ENCODE data around the gene KRTAP5-1. TPM values are rescaled to one million over a fixed set of nuclear protein-coding genes. Genes with fewer than 3 reads are reported as not detected.
A peak's percentile ranks its signal among the peaks of the same experiment; 100 is the strongest.
"Not testable (repeated sequence)": the region's sequence is repeated elsewhere in the genome, so short reads cannot be mapped to it uniquely, and the experiment has no call there.

KRTAP5-1 gene
- polyA plus RNA-seq, 3 donors: not detected

DNA sequence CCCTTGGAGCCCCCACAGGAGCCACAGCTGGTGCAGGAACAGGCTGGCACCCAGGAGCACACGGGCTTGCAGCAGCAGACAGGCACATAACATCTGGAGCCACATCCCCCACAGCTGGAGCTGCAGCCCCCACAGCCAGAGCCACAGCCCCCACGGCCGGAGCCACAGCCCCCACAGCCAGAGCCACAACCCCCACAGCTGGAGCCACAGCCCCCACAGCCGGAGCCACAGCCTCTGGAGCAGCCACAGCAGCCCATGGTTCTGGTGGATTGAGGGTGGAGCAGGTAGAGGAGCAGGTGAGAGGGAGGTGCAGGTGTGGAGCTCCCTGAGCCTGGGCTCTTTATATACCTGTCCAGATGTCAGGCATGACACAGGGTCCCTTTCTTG is 12.9 kb upstream of the KRTAP5-1 start, which contains the start of gene KRTAP5-2:
Gene KRTAP5-2, minus strand, starts transcription at position 301 of the 387 bp plus-strand sequence. Its CDS starts 44 bp downstream, at position 257.
- Histone ChIP-seq H3K4me2 (replicated peaks; ENCODE audit: extremely low read depth, low read length, poor library complexity, severe bottlenecking) (no peak within 1 kb of the TSS), H3K36me3 (replicated peaks in 1 of 2; ENCODE audit: control insufficient read depth in 1 of 2, insufficient read depth in 2 of 2, low read length in 2 of 2) (no peaks in the 10 kb centered on the region), H3K9ac (ENCODE audit: insufficient read depth, low read length, poor library complexity, severe bottlenecking) (no peak within 1 kb of the TSS), H4K20me1 (ENCODE audit: insufficient read depth, low read length) (no peaks in the 10 kb centered on the region), H3K4me1 (ENCODE audit: control insufficient read depth in 1 of 2, insufficient read depth in 2 of 2, low read length in 2 of 2) (no peaks in the 10 kb centered on the region), H3K27ac (ENCODE audit: low read depth in 1 of 2, low read length in 2 of 2) (no peak within 1 kb of the TSS), H3K9me3 (replicated peaks in 1 of 2; ENCODE audit: control insufficient read depth in 1 of 2, insufficient read depth in 1 of 2, low read length in 2 of 2) (no peaks in the 10 kb centered on the region), H3K79me2 (ENCODE audit: insufficient read depth, low read length) (no peaks in the 10 kb centered on the region), H2AFZ (ENCODE audit: insufficient read depth, low read depth, low read length, poor library complexity, severe bottlenecking) (no peak within 1 kb of the TSS), H3K27me3 (ENCODE audit: control insufficient read depth in 2 of 2, insufficient read depth in 2 of 2, low read length in 2 of 2) (peaks cover 5 to 25% of the 10 kb centered on the region in 2 donors), H3K4me3 (replicated peaks in 1 of 3; ENCODE audit: low read depth in 2 of 3, low read length in 3 of 3) (no peak within 1 kb of the TSS)
- intact Hi-C loops (cut with micrococcal nuclease): no loop called here
- TF ChIP-seq, protein P1, sequence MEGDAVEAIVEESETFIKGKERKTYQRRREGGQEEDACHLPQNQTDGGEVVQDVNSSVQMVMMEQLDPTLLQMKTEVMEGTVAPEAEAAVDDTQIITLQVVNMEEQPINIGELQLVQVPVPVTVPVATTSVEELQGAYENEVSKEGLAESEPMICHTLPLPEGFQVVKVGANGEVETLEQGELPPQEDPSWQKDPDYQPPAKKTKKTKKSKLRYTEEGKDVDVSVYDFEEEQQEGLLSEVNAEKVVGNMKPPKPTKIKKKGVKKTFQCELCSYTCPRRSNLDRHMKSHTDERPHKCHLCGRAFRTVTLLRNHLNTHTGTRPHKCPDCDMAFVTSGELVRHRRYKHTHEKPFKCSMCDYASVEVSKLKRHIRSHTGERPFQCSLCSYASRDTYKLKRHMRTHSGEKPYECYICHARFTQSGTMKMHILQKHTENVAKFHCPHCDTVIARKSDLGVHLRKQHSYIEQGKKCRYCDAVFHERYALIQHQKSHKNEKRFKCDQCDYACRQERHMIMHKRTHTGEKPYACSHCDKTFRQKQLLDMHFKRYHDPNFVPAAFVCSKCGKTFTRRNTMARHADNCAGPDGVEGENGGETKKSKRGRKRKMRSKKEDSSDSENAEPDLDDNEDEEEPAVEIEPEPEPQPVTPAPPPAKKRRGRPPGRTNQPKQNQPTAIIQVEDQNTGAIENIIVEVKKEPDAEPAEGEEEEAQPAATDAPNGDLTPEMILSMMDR (IDR thresholded peaks at IDR 0.05): no peak
- no peaks in the 10 kb centered on the region for H3K4me1 Mint-ChIP-seq
- peaks cover 0 to 2% (median 0%) of the 10 kb centered on the region in 7 donors for H3K9me3 Mint-ChIP-seq
- H3K27me3 Mint-ChIP-seq (ENCODE audit: low read depth in 3 of 3): peaks cover 56 to 75% (median 71%) of the 10 kb centered on the region in 3 donors
- 0% methylated on average over 1 of the region's 4 CpGs for WGBS (ENCODE audit: insufficient coverage)
- no peaks in the 10 kb centered on the region for H3K36me3 Mint-ChIP-seq
- peak within 1 kb of the TSS in 1 of 2 donors; percentile 40 for H3K4me3 Mint-ChIP-seq
- peak within 1 kb of the TSS in 3 of 7 donors; percentile 23 to 62 (median 39) for H3K27ac Mint-ChIP-seq
- DNase-seq: no peak

DNA sequence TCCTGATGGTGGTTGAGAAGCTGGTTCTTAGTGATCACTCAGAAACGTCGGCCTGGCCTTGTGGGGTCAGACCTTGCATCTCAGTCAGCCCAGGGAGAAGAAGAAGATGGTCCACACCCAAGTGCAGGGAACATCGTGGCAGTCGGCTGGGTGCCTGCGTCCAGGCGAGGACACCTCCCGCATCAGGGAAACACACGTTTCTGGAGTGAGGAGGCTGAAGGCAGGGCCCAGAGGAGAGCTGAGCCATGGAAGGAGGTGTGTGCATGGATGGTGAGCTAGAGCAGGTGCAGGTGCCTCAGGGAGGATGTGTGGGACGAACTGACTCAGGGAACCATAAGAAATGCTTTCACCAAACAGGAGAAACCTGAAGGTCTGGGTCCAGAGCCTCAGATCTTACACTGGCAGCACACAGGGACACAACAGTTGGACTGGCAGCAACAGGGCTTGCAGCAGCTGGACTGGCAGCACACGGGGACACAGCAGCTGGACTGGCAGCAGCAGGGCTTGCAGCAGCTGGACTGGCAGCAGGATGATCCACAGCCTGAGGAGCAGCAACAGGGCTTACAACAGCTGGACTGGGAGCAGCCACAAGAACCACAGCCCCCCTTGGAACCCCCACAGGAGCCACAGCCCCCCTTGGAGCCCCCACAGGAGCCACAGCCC is 12.4 kb upstream of the KRTAP5-1 start:
- peak overlapping the region in 2 of 7 donors; percentile 39 to 62 for H3K27ac Mint-ChIP-seq
- no peaks in the 10 kb centered on the region for H4K20me1 ChIP-seq (ENCODE audit: insufficient read depth, low read length)
- H3K27ac ChIP-seq (ENCODE audit: low read depth in 1 of 2, low read length in 2 of 2): no peak overlapping the region
- no peak for DNase-seq
- TF ChIP-seq, protein P1 (IDR thresholded peaks at IDR 0.05): no peak
- H3K9ac ChIP-seq (ENCODE audit: insufficient read depth, low read length, poor library complexity, severe bottlenecking): no peak overlapping the region
- H3K36me3 ChIP-seq (replicated peaks in 1 of 2; ENCODE audit: control insufficient read depth in 1 of 2, insufficient read depth in 2 of 2, low read length in 2 of 2): no peaks in the 10 kb centered on the region
- intact Hi-C loops (cut with micrococcal nuclease): no loop called here
- H3K36me3 Mint-ChIP-seq: no peaks in the 10 kb centered on the region
- no peaks in the 10 kb centered on the region for H3K4me1 ChIP-seq (ENCODE audit: control insufficient read depth in 1 of 2, insufficient read depth in 2 of 2, low read length in 2 of 2)
- H3K4me1 Mint-ChIP-seq: no peaks in the 10 kb centered on the region
- no peaks in the 10 kb centered on the region for H3K79me2 ChIP-seq (ENCODE audit: insufficient read depth, low read length)
- whole genome bisulfite sequencing (ENCODE audit: insufficient coverage): 88% methylated on average over 10 of the region's 10 CpGs
- no peak overlapping the region for H2AFZ ChIP-seq (ENCODE audit: insufficient read depth, low read depth, low read length, poor library complexity, severe bottlenecking)
- peaks cover 0 to 2% (median 0%) of the 10 kb centered on the region in 7 donors for H3K9me3 Mint-ChIP-seq
- H3K27me3 Mint-ChIP-seq (ENCODE audit: low read depth in 3 of 3): peaks cover 57 to 80% (median 73%) of the 10 kb centered on the region in 3 donors
- H3K27me3 ChIP-seq (ENCODE audit: control insufficient read depth in 2 of 2, insufficient read depth in 2 of 2, low read length in 2 of 2): peaks cover 5 to 30% of the 10 kb centered on the region in 2 donors
- H3K9me3 ChIP-seq (replicated peaks in 1 of 2; ENCODE audit: control insufficient read depth in 1 of 2, insufficient read depth in 1 of 2, low read length in 2 of 2): no peaks in the 10 kb centered on the region
- no peak overlapping the region for H3K4me3 ChIP-seq (replicated peaks in 1 of 3; ENCODE audit: low read depth in 2 of 3, low read length in 3 of 3)
- peak overlapping the region in 1 of 2 donors; percentile 18 for H3K4me3 Mint-ChIP-seq
- no peak overlapping the region for H3K4me2 ChIP-seq (replicated peaks; ENCODE audit: extremely low read depth, low read length, poor library complexity, severe bottlenecking)

DNA sequence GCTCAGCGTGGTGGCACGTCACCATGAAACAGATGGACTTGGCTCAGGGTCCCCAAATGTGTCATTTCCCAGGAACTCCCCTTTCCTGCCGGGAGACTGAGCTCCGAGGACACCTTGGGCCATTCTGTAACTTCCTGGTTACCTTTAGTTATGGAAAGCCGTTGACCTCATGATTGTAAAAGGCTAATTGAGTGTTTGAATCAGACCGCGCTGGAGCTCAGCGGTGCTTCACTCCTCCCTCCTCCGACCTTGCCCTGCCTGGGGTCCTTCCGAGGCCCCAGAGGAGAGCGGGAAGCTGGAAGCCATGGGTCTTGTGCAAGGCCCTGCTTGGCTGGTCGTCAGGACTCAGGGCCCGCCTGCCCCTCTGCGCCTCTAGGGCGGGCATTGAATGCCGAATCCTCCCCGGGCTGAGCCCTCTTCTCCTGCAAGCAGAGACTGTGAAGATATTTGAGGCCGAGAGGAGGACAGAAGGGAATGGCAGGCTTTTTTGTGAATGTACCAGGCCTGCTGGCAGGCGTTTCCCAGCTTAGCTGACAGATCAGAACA is 11.6 kb upstream of the KRTAP5-1 start:
- not testable (repeated sequence) for H3K36me3 Mint-ChIP-seq, H3K9me3 Mint-ChIP-seq

More for the DNA sequence above, 11.6 kb upstream of the KRTAP5-1 start:
- peaks cover 5 to 31% of the 10 kb centered on the region in 2 donors for H3K27me3 ChIP-seq (ENCODE audit: control insufficient read depth in 2 of 2, insufficient read depth in 2 of 2, low read length in 2 of 2)
- H3K4me3 ChIP-seq (replicated peaks in 1 of 3; ENCODE audit: low read depth in 2 of 3, low read length in 3 of 3); H3K4me1 ChIP-seq (ENCODE audit: control insufficient read depth in 1 of 2, insufficient read depth in 2 of 2, low read length in 2 of 2); H3K9ac ChIP-seq (ENCODE audit: insufficient read depth, low read length, poor library complexity, severe bottlenecking); H3K79me2 ChIP-seq (ENCODE audit: insufficient read depth, low read length); H2AFZ ChIP-seq (ENCODE audit: insufficient read depth, low read depth, low read length, poor library complexity, severe bottlenecking); H3K27ac Mint-ChIP-seq; intact Hi-C loops (cut with micrococcal nuclease); DNase-seq; H3K4me2 ChIP-seq (replicated peaks; ENCODE audit: extremely low read depth, low read length, poor library complexity, severe bottlenecking); H3K27ac ChIP-seq (ENCODE audit: low read depth in 1 of 2, low read length in 2 of 2); H4K20me1 ChIP-seq (ENCODE audit: insufficient read depth, low read length); H3K36me3 ChIP-seq (replicated peaks in 1 of 2; ENCODE audit: control insufficient read depth in 1 of 2, insufficient read depth in 2 of 2, low read length in 2 of 2); H3K9me3 ChIP-seq (replicated peaks in 1 of 2; ENCODE audit: control insufficient read depth in 1 of 2, insufficient read depth in 1 of 2, low read length in 2 of 2); H3K4me1 Mint-ChIP-seq: not testable (repeated sequence)
- Mint-ChIP-seq H3K4me3 (peak overlapping the region in 1 of 2 donors; percentile 52), H3K27me3 (ENCODE audit: low read depth in 3 of 3) (peaks cover 60 to 83% (median 75%) of the 10 kb centered on the region in 3 donors)
- WGBS (ENCODE audit: insufficient coverage): 86% methylated on average over 17 of the region's 19 CpGs

All from CD14-positive monocyte (primary cell).